PFSK-1 (cell line): ENCODE results near the gene TTLL10.

Experiments
- FOXP2 ChIP-seq: optimal IDR thresholded peaks from 2 replicates; pipeline ENCODE3; 2011; ENCODE audit warnings: borderline replicate concordance, control low read depth, inconsistent platforms; ENCODE audit not compliant: insufficient read depth; ENCODE audit errors: extremely low read length, extremely low read depth
- POLR2AphosphoS5 ChIP-seq: IDR thresholded peaks from 2 replicates; pipeline ENCODE4 v1.6.1; 2012; ENCODE audit warnings: low read depth, mild to moderate bottlenecking, control low read depth, low read length, moderate library complexity
- SIN3A ChIP-seq: IDR thresholded peaks from 2 replicates; pipeline ENCODE4 v1.6.1; 2012; ENCODE audit warnings: mild to moderate bottlenecking, low read length, moderate library complexity, borderline replicate concordance; ENCODE audit not compliant: insufficient read depth
- TAF1 ChIP-seq: IDR thresholded peaks from 2 replicates; pipeline ENCODE4 v1.6.1; 2012; ENCODE audit warnings: low read length, control low read depth, borderline replicate concordance; ENCODE audit not compliant: insufficient read depth
- TF ChIP-seq, protein P1 (sequence below), 2 experiments: IDR thresholded peaks; 2 replicates each; pipeline versions ENCODE4 v1.6.1 to v1.8.0; 2011 to 2012; ENCODE audit warnings: low read depth in 2 of 2, low read length in 2 of 2, control low read depth in 1 of 2, inconsistent platforms in 1 of 2, mild to moderate bottlenecking in 1 of 2, moderate library complexity in 1 of 2; ENCODE audit not compliant: insufficient read depth in 1 of 2

DNA sequence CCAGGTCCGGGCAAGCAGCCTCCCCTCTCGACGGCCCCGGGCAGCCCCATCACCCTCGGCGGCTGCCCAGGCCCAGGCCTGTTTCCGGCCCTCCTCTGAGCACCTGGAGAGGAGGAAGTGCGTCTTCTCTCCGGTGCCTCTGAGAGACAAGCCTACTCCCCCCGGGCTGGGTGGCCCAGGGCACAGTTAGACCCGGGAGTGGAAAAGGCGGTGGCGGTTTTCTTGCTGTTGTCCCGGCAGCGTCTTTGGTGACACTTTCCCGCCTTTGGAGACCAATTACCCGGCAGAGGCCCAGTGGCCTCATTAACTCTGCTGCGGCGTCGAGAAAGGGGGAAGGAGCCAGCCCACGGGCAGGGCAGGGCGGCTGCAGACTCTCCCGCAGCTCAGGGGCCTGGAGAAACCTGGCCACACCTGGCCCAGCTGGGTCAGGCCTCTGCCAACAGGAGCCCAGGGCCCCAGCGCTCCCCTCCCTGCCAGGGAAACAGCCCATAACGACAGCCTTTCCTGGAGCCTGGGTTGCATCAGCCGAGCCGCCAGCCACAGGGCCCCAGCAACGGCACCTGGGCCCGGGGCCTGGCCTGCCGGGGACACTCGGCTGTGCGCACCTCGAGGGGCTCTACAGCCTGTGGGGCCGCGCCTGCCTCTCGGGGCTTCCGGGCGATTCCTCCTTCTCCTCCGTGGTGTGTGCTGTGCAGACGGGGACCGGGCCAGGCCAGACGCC lies 29.4 kb upstream of the TTLL10 start:
- TF ChIP-seq POLR2AphosphoS5: no peak
- TF ChIP-seq SIN3A: no peak
- TF ChIP-seq, protein P1, sequence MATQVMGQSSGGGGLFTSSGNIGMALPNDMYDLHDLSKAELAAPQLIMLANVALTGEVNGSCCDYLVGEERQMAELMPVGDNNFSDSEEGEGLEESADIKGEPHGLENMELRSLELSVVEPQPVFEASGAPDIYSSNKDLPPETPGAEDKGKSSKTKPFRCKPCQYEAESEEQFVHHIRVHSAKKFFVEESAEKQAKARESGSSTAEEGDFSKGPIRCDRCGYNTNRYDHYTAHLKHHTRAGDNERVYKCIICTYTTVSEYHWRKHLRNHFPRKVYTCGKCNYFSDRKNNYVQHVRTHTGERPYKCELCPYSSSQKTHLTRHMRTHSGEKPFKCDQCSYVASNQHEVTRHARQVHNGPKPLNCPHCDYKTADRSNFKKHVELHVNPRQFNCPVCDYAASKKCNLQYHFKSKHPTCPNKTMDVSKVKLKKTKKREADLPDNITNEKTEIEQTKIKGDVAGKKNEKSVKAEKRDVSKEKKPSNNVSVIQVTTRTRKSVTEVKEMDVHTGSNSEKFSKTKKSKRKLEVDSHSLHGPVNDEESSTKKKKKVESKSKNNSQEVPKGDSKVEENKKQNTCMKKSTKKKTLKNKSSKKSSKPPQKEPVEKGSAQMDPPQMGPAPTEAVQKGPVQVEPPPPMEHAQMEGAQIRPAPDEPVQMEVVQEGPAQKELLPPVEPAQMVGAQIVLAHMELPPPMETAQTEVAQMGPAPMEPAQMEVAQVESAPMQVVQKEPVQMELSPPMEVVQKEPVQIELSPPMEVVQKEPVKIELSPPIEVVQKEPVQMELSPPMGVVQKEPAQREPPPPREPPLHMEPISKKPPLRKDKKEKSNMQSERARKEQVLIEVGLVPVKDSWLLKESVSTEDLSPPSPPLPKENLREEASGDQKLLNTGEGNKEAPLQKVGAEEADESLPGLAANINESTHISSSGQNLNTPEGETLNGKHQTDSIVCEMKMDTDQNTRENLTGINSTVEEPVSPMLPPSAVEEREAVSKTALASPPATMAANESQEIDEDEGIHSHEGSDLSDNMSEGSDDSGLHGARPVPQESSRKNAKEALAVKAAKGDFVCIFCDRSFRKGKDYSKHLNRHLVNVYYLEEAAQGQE (IDR thresholded peaks at IDR 0.05; ENCODE audit: insufficient read depth in 1 of 2, low read depth in 2 of 2, low read length in 2 of 2): no peak
- TF ChIP-seq TAF1: no peak
- no peak for TF ChIP-seq FOXP2
